ENCODE results near the gene NAA80. TPM values are rescaled to one million over a fixed set of nuclear protein-coding genes. Genes with fewer than 3 reads are reported as not detected.

The NAA80 gene
- polyA plus RNA-seq, 1 donor from 2014 or later = 4.6 TPM

- Histone ChIP-seq H3K9me2 (ENCODE audit: insufficient read depth, low read length) (no peaks in the 10 kb centered on the region), H3K36me3 (ENCODE audit: insufficient read depth, low read length) (no peaks in the 10 kb centered on the region), H2AFZ (ENCODE audit: low read depth, low read length) (no peak overlapping the region), H3K27ac (ENCODE audit: low read length) (no peak overlapping the region), H3K4me3 (ENCODE audit: low read length) (no peak overlapping the region), H3F3A (ENCODE audit: insufficient read depth, low read length, poor library complexity, severe bottlenecking) (no peaks in the 10 kb centered on the region), H3K79me2 (replicated peaks; ENCODE audit: insufficient read depth, low read length) (peaks cover 14% of the 10 kb centered on the region), H3K9ac (ENCODE audit: low read length) (no peak overlapping the region), H3K9me3 (ENCODE audit: low read length) (no peaks in the 10 kb centered on the region), H3K4me2 (ENCODE audit: low read length) (no peak overlapping the region), H4K20me1 (ENCODE audit: insufficient read depth) (no peaks in the 10 kb centered on the region), H3K27me3 (ENCODE audit: insufficient read depth, low read depth, low read length) (no peaks in the 10 kb centered on the region)
- TF ChIP-seq TAF1 (IDR thresholded peaks at IDR 0.05; ENCODE audit: low read depth) = no peak
These were observed 26.4 kb upstream of the NAA80 start for GRCh38 chr3:50325497-50326181.

GRCh38 chr3:50325113-50325480 lies 25.9 kb upstream of the NAA80 start:
- Histone ChIP-seq H3F3A (ENCODE audit: insufficient read depth, low read length, poor library complexity, severe bottlenecking) (no peaks in the 10 kb centered on the region), H3K36me3 (ENCODE audit: insufficient read depth, low read length) (no peaks in the 10 kb centered on the region), H2AFZ (ENCODE audit: low read depth, low read length) (no peak overlapping the region), H3K27ac (ENCODE audit: low read length) (no peak overlapping the region), H3K9me3 (ENCODE audit: low read length) (no peaks in the 10 kb centered on the region), H3K4me3 (ENCODE audit: low read length) (no peak overlapping the region), H3K79me2 (replicated peaks; ENCODE audit: insufficient read depth, low read length) (peaks cover 19% of the 10 kb centered on the region), H3K9ac (ENCODE audit: low read length) (no peak overlapping the region), H3K4me2 (ENCODE audit: low read length) (no peak overlapping the region), H3K27me3 (ENCODE audit: insufficient read depth, low read depth, low read length) (no peaks in the 10 kb centered on the region), H3K9me2 (ENCODE audit: insufficient read depth, low read length) (no peaks in the 10 kb centered on the region), H4K20me1 (ENCODE audit: insufficient read depth) (no peaks in the 10 kb centered on the region)
- no peak for TF ChIP-seq MXI1 (conservative IDR thresholded peaks at IDR 0.05; ENCODE audit: poor library complexity, severe bottlenecking)
- TF ChIP-seq, protein P1, sequence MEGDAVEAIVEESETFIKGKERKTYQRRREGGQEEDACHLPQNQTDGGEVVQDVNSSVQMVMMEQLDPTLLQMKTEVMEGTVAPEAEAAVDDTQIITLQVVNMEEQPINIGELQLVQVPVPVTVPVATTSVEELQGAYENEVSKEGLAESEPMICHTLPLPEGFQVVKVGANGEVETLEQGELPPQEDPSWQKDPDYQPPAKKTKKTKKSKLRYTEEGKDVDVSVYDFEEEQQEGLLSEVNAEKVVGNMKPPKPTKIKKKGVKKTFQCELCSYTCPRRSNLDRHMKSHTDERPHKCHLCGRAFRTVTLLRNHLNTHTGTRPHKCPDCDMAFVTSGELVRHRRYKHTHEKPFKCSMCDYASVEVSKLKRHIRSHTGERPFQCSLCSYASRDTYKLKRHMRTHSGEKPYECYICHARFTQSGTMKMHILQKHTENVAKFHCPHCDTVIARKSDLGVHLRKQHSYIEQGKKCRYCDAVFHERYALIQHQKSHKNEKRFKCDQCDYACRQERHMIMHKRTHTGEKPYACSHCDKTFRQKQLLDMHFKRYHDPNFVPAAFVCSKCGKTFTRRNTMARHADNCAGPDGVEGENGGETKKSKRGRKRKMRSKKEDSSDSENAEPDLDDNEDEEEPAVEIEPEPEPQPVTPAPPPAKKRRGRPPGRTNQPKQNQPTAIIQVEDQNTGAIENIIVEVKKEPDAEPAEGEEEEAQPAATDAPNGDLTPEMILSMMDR (IDR thresholded peaks at IDR 0.05; ENCODE audit: poor library complexity, severe bottlenecking) = no peak
- TF ChIP-seq EP300 (conservative IDR thresholded peaks at IDR 0.05; ENCODE audit: poor library complexity, severe bottlenecking) = no peak
- TF ChIP-seq EZH2 (IDR thresholded peaks at IDR 0.05; ENCODE audit: borderline replicate concordance, insufficient read depth, low read length, poor library complexity, severe bottlenecking) = no peak
- no peak for TF ChIP-seq POLR2AphosphoS5 (IDR thresholded peaks at IDR 0.05)
- no peak for TF ChIP-seq SMC3 (conservative IDR thresholded peaks at IDR 0.05; ENCODE audit: poor library complexity)
- no peak for TF ChIP-seq REST (IDR thresholded peaks at IDR 0.05; ENCODE audit: borderline replicate concordance)
- TF ChIP-seq RAD21 (conservative IDR thresholded peaks at IDR 0.05) = no peak
- TF ChIP-seq TAF1 (IDR thresholded peaks at IDR 0.05; ENCODE audit: low read depth) = no peak

Measured in neural cell (in vitro differentiated cells).